Measurements from ENCODE around the gene MGAT4C. TPM values are rescaled to one million over a fixed set of nuclear protein-coding genes. Genes with fewer than 3 reads are reported as not detected.
"Not testable (repeated sequence)": the region's sequence is repeated elsewhere in the genome, so short reads cannot be mapped to it uniquely, and the experiment has no call there.

MGAT4C gene
- total RNA-seq (2021) = not detected in 2 replicates
- Bru-seq, nascent RNA = percentile 0 among the genes with signal in this experiment
- percentile 2 among the genes with signal in this experiment for BruChase-seq, experiment 1, labeled RNA remaining after a 2-hour chase
- BruChase-seq, experiment 2, labeled RNA remaining after a 6-hour chase = percentile 0 among the genes with signal in this experiment
- long read RNA-seq = 0 reads

- H3K79me2 ChIP-seq (ENCODE audit: low read depth) = no peaks in the 10 kb centered on the region
- intact Hi-C loops (cut with micrococcal nuclease; ENCODE audit: unreplicated experiment) = no loop called here
- CTCF ChIA-PET = no interaction called here
Measured at GRCh38 chr12:86256163-86256562, at the start of gene MGAT4C. TSS of gene MGAT4C (minus strand) at chr12:86256391.

GRCh38 chr12:86296396-86296795, 40.2 kb upstream of the MGAT4C start:
- H3F3A ChIP-seq (ENCODE audit: insufficient read depth, low read depth); H4K20me1 ChIP-seq (ENCODE audit: insufficient read depth); H2AFZ ChIP-seq; H3K4me2 ChIP-seq; H3K27me3 ChIP-seq (ENCODE audit: insufficient read depth, low read depth); BruUV-seq (replicated peaks); intact Hi-C loops (cut with micrococcal nuclease; ENCODE audit: unreplicated experiment); H3K9me2 ChIP-seq (ENCODE audit: insufficient read depth); H3K4me1 ChIP-seq (replicated peaks; ENCODE audit: insufficient read depth); H3K4me3 ChIP-seq; H3K79me2 ChIP-seq (ENCODE audit: low read depth); H3K36me3 ChIP-seq (ENCODE audit: low read depth); H3K9me3 ChIP-seq (ENCODE audit: insufficient read depth, low read depth); H3K27ac ChIP-seq; POLR2A ChIA-PET (ENCODE audit: unreplicated experiment); DNase-seq: not testable (repeated sequence)
- CTCF ChIA-PET = interaction anchor here (0.6 kb wide), 1 partner anchor 750 kb away, joined by 5 read pairs; no protein-coding TSS in a partner anchor

More at GRCh38 chr12:86256163-86256562, at the start of gene MGAT4C:
- Histone ChIP-seq H3K9me2 (ENCODE audit: insufficient read depth) (no peaks in the 10 kb centered on the region), H3K4me1 (replicated peaks; ENCODE audit: insufficient read depth) (no peaks in the 10 kb centered on the region), H3K4me2 (no peak within 1 kb of the TSS), H3K27me3 (ENCODE audit: insufficient read depth, low read depth) (no peaks in the 10 kb centered on the region), H3K9me3 (ENCODE audit: insufficient read depth, low read depth) (no peaks in the 10 kb centered on the region), H3K27ac (no peak within 1 kb of the TSS), H3F3A (ENCODE audit: insufficient read depth, low read depth) (no peaks in the 10 kb centered on the region), H3K4me3 (no peak within 1 kb of the TSS), H2AFZ (no peak within 1 kb of the TSS), H4K20me1 (ENCODE audit: insufficient read depth) (no peaks in the 10 kb centered on the region), H3K36me3 (ENCODE audit: low read depth) (no peaks in the 10 kb centered on the region)
- DNase-seq = no peak
- BruUV-seq (replicated peaks) = no TSS peak
- POLR2A ChIA-PET (ENCODE audit: unreplicated experiment) = no interaction called here
- no peak for TF ChIP-seq CTCF (conservative IDR thresholded peaks at IDR 0.05)
- TF ChIP-seq EZH2 (IDR thresholded peaks at IDR 0.05; ENCODE audit: low read depth) = no peak

GRCh38 chr12:86293682-86294240, 37.6 kb upstream of the MGAT4C start:
- Histone ChIP-seq H3K27me3 (ENCODE audit: insufficient read depth, low read depth) (no peaks in the 10 kb centered on the region), H3K4me3 (no peak overlapping the region), H3F3A (ENCODE audit: insufficient read depth, low read depth) (no peaks in the 10 kb centered on the region), H3K4me1 (replicated peaks; ENCODE audit: insufficient read depth) (no peaks in the 10 kb centered on the region), H2AFZ (no peak overlapping the region), H3K36me3 (ENCODE audit: low read depth) (no peaks in the 10 kb centered on the region), H3K79me2 (ENCODE audit: low read depth) (no peaks in the 10 kb centered on the region), H3K9me3 (ENCODE audit: insufficient read depth, low read depth) (no peaks in the 10 kb centered on the region), H3K27ac (no peak overlapping the region), H4K20me1 (ENCODE audit: insufficient read depth) (no peaks in the 10 kb centered on the region), H3K9me2 (ENCODE audit: insufficient read depth) (no peaks in the 10 kb centered on the region), H3K4me2 (no peak overlapping the region)
- no peak for TF ChIP-seq EZH2 (IDR thresholded peaks at IDR 0.05; ENCODE audit: low read depth)
- TF ChIP-seq CTCF (conservative IDR thresholded peaks at IDR 0.05) = no peak
- ChIA-PET CTCF (no interaction called here), POLR2A (ENCODE audit: unreplicated experiment) (no interaction called here)
- intact Hi-C loops (cut with micrococcal nuclease; ENCODE audit: unreplicated experiment) = no loop called here
- no TSS peak for BruUV-seq (replicated peaks)
- no peak for DNase-seq

- no peak for TF ChIP-seq CTCF (conservative IDR thresholded peaks at IDR 0.05)
- TF ChIP-seq EZH2 (IDR thresholded peaks at IDR 0.05; ENCODE audit: low read depth) = no peak
- Histone ChIP-seq H3K27ac (no peak overlapping the region), H3K79me2 (ENCODE audit: low read depth) (no peaks in the 10 kb centered on the region), H3K27me3 (ENCODE audit: insufficient read depth, low read depth) (no peaks in the 10 kb centered on the region), H2AFZ (no peak overlapping the region), H3F3A (ENCODE audit: insufficient read depth, low read depth) (no peaks in the 10 kb centered on the region), H3K4me1 (replicated peaks; ENCODE audit: insufficient read depth) (no peaks in the 10 kb centered on the region), H4K20me1 (ENCODE audit: insufficient read depth) (no peaks in the 10 kb centered on the region), H3K36me3 (ENCODE audit: low read depth) (no peaks in the 10 kb centered on the region), H3K9me3 (ENCODE audit: insufficient read depth, low read depth) (no peaks in the 10 kb centered on the region), H3K9me2 (ENCODE audit: insufficient read depth) (no peaks in the 10 kb centered on the region), H3K4me2 (no peak overlapping the region), H3K4me3 (no peak overlapping the region)
- CTCF ChIA-PET = no interaction called here
- POLR2A ChIA-PET (ENCODE audit: unreplicated experiment) = no interaction called here
- intact Hi-C loops (cut with micrococcal nuclease; ENCODE audit: unreplicated experiment) = no loop called here
- no TSS peak for BruUV-seq (replicated peaks)
- no peak for DNase-seq
Measured at GRCh38 chr12:86292480-86292879, 36.3 kb upstream of the MGAT4C start.

All from PC-9 (cell line).